DMS153 (cell line): ENCODE results near the gene ERCC6L2.

Experiments used
- DNase-seq: peaks from one replicate; lab custom pipeline; 2025; lab: John Stamatoyannopoulos, UW

The ERCC6L2 gene

DNA sequence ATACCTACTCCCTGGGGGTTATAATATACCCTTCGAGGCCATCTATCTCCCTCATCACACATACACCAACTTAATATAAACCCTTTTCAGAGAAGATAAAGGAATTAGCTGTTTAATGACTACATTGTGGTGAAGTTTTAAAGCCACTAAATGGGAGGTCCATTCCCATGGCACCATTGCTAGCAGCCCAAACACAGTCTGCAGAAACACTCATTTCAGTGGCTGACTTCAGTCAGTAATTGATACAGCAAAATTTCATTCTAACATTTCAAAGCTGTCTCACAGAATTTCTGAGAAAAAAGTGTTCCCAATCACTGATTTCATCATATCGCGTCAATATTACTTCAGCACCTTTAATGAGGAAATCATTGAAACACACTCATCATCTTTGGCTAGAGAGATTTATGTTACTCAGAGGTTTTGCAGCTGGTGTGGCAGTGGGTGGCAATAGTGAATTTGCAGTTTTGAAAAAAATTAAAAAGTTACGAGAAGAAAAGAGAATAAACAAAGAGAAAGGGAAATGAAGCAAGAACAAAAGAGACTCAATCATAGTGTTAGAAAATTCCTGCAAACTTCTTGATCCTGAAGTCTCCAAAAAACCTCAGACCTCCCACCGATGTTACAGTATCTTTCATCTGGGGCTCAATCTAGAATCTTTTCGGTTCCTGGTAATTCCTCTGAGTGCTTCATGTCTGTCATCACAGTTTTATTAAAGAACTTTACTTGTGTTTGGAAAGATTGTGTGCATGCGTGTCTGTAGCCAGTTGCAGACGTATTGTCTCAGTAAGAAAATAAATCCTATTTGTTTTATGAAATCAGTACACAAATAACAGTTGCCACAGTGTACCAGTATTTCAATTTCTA, 105.0 kb downstream of the ERCC6L2 start:
- no peak for DNase-seq

DNA sequence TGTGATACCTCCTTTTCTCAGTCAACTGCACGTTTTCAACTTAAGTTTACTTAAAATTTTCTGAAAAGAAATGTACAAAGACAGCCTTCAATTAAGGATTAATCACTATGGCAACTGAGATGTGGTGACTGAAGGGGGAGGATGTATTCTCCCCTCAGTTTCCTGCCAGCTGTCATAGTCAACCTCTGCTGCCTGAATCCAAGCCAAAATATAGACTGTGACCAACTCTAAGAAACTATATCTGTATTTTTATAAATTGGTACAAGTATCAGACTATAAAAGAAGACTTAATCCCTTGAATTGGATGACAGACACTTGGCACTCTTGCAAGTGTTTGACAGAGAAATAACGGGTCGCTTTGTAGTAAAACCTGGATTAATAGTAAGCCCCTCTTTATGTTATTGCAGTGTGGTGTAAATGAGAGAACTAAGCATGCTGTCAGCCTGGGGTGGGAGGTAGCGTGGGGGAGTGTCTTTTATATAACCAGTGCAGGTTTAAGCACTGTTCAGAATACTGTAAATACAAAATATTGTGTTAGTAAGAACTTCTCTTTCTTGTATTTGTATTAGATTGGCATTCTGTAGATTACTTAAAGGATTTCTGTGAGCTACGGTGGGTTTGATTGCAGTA, 106.4 kb downstream of the ERCC6L2 start:
- DNase-seq, result no peak

DNA sequence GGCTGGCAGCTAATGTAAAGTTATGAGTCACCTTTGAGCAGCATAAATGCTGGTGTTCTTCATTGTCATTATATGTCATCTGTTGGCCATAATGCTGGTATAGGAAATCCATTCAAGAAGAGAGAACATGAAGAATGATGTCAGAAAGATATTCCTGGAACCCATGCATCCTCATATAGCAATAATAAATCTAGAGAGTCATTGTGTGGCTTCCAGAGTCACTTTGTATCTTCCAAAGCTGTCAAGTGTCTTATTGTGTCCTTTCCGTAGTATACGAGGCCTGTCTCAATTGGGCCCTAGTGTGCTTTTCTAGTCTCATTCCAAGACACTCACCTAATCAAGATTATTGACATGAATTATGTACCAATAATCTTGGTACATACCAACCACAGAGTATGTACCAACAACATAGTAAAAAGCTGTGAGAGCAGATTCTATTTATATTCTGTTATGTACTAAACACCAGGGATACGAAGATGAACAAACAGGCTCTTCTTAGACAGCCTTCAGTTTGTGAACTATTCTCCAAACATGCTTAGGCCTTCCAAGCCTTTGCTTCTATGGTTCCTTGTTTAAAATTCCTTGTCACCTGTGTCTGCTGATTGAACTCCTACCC, 110.1 kb downstream of the ERCC6L2 start:
- no peak for DNase-seq

DNA sequence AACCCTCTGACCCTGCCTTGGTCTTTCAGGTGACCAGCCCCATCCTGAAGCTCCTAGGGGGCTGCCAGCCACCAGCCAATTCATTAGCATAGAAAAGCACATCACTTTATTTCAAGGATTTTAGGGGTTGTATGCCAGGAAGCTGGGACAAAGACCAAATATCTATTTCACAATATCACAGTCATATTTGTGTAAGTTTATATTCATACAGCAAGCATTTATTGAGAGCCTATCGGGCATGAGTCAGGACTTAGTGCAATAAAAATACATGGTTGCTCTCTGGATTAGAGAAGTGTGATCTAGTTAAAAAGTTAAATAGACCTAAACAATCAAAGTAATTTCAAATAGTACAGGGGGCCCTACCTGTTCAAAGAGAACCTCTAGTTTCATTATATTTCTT, 113.8 kb downstream of the ERCC6L2 start:
- DNase-seq, result no peak

DNA sequence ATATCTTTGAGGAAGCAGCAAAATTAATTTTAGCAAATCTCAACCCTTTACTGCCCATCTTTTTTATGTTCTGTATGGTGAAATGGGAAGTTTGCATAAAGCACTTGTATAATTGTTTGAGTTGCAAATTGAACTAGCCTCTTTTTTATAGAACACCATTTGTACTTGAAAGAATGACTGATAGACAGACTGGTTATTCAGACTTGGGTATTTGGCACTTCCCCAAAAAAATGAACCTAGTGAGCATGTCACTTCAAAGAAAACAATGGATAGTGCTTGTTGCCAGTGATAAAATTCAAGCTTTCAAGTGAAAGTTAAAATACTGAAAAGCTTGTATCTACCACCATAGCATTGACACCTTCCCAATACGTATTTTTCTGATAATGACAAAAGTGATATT, 115.8 kb downstream of the ERCC6L2 start:
- DNase-seq, result no peak

DNA sequence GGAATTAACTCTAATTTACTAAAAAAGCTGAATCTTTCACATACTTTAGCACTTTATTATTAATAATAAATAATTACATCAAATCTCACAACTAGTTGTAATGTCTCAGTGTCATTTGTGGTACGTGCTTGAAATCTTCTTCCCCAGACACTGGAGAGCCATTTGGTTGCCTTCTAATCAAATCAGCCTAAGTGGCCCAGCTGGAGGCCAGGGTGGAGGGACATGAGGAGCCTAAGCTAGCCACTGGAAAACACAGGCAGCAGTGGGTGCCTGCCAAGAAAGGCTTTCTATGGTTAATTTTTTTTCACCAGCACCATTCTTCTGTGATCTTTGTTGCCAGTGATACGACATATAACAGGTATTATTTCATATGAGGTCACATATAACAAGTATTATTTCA, 117.0 kb downstream of the ERCC6L2 start:
- no peak for DNase-seq

DNA sequence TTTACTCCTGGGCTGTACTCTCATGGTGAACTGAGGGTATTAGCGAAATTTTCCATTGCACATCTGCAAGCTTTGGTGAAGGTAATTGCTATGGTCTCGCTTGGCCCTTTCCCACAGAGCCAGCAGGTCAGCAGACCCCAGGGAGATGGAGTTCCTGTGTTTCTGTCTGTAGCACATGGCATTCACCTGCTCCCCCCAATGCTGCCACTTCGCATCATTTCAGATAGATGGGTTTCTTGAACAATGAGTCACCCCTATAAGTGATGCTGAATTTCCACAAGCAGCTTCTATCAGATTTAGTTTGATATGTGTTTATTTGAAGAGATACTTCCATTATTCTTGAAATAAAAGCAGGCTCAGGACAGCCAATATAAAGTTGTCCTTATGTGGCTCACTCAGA, 117.8 kb downstream of the ERCC6L2 start:
- no peak for DNase-seq

DNA sequence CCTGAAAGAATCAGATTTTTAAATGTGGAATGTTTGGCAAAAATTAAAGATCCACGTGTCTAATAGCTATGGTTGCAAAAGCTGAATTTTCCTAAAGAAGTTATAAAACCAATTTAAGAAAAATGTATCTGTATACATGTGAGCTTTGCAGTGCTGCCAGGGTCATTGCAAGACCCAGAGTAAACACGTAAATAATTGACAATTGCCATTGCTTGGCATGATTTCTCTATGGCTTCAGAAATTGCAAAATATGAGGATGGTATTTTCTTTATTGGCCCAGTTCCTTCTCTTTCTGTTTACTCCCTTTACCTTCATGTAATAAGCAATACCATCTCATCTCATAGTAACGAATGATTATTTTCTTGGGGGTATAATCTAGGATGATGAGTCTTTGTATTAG, 123.9 kb downstream of the ERCC6L2 start:
- DNase-seq, result no peak

DNA sequence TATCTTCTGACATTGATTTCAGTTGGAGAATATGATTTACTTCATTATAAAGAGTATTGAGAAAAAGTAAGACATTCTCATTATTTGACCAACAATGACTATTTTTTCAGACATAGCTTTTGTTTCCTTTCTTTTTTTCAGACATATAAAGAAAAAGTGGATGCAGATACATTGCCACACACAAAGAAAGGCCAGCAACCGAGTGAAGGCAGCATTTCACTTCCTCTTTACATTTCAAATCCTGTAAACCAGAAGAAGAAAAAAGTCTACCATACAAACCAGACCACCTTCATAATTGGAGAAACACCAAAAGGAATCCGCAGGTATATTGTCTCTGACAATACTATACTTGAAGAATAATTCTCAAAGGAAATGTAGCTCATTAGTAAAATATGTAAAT, 128.9 kb downstream of the ERCC6L2 start:
- no peak for DNase-seq

DNA sequence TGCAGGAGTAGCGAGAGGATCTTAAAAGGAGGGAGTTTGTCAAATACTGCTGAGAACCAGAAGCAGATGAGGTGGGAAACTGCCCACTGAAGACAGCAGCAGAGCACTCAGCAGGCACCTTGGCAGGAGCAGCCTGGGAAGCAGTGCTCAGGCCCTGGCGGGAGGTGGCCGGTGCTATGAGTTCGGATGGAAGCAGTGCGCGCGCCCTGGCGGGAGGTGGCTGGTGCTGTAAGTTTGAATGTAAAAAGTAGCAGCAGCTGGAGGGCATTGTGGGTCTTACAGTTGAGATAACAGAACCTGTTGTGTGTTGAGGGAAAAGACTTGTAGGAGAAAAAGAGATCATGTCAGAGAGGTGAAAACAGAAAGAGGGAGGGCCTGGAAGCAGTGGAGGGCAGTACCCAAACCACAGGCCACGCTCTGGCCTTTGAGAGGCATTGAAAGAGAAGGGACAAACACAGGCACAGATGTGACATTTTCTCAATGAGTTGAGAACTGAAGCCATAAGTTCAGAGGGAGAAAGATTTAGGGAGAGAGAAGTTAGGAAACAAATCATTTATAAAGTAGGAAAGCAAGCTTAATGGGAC, 130.9 kb downstream of the ERCC6L2 start:
- no peak for DNase-seq

DNA sequence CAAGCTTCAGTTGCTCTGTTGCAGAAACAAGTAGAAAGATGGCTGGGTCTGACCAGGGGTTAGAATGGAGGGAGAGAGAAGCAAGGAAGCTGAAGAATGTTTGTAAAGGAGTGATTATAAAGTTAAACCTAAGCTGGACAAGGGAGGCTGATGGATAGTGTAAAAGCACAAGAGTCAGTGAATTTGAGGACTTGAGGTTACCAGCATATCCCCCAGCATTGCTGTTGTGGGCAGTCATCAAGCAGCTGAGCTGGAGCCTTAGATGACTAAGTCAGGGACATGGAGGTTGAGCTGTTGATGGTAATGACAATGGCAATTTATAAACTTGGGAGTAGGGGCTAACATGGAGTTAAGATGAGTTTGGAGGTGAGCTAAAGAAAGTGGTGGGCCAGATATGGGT, 131.5 kb downstream of the ERCC6L2 start:
- DNase-seq, result no peak

DNA sequence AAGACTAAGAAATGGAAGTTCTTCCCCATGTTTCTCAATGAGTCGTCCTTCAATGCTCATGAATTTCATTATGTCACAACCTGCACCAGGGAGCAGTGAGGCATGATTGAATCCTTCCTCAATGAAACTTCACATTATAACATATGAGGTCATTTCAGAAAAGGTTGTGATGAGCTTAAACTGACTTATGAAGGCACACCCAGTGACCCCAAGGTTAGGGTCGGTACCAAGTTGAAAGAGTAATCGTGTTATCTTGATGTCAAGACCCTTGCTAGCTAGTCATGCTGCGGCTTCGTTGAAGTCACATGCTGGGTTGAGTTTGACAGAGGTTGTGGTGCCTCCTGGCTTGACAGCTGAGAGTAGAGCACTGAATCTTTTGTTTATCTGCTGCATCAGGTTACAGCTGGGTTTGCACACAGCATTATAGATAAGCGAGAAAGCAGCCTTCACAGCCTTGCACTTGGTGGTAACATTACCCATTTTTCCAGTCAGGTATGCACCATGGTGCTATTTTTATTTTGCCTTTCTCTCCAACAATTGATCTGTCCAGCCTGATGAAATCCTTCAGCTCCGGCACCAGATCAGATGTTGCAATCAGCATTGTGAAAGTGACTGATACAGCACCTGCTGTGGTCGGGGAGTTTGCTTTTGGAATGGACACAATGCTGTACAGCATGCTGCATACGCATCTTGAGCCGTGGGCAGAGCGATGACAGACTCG, 133.2 kb downstream of the ERCC6L2 start:
- DNase-seq, result no peak

DNA sequence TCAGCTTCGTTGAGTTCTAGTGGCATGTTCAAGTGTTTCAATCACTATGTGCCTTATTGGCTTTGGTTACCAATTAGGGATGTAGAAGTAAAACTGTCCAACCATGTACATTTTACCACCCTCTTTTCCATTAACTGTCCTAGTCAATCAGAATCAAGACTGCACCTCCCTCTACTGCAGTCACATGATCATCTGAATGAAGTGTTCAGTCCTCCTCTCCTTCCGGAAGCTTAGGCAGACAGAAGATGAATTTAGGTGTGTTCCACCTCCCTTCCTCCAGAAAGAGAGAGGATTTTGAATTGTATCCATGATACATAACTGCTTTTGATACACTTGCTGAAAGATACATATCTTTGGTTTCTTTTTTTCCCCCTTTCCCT, 133.7 kb downstream of the ERCC6L2 start:
- DNase-seq, result no peak

DNA sequence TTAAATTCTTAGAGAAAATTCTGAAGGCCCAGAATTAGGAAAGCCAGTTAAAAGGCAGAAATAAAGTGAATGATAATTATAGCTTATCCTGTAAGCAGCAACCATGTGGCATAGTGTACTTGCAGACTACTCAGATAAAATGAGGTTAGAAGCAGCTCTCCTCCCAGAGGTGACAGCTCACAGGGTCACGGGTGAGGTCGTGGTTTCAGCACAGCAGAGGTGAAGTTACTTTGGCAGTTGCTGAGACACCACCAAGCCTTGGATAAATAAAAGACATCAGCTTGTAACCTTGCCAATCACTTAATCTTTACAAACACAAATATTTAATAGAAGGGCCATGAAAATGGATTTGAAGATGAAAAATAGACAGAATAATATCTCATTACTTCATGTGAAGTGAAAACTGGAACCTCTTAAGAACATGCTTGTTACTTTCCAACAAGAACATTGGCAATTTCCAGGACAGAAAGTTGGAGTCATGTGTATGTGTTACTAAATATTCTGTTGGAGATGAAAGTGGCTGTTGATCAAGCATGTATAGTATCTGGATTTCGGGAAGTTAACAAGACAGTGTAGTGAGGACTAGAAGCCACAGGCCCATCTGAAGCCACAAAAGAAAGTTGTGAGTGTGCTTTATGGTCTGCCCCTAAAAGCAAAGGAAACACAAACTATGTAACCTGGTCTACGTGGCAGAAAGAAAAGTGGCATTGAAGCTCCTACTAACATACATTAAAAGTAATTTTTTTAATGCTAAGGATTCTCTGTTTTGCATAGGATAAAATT, 134.4 kb downstream of the ERCC6L2 start:
- DNase-seq, result no peak

DNA sequence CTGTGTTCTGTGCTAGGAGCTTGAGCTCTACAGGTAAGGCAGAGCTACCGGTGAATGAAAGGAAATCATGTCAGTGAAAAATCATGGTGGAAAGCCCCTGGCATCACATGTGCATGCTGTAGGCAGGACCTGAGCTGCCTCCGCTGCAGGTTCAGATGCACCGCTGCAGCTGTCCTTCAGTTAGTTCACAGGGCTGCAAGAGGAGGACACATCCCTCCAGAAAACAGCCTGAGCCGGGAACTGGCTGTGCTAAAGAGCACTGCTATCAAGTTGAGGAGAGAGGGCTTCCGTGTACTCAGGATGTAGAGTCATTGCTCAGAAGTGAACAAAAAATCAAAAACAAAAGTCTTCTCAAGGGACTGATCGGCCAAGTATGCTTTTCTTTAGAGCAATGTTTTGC, 138.6 kb downstream of the ERCC6L2 start:
- no peak for DNase-seq

DNA sequence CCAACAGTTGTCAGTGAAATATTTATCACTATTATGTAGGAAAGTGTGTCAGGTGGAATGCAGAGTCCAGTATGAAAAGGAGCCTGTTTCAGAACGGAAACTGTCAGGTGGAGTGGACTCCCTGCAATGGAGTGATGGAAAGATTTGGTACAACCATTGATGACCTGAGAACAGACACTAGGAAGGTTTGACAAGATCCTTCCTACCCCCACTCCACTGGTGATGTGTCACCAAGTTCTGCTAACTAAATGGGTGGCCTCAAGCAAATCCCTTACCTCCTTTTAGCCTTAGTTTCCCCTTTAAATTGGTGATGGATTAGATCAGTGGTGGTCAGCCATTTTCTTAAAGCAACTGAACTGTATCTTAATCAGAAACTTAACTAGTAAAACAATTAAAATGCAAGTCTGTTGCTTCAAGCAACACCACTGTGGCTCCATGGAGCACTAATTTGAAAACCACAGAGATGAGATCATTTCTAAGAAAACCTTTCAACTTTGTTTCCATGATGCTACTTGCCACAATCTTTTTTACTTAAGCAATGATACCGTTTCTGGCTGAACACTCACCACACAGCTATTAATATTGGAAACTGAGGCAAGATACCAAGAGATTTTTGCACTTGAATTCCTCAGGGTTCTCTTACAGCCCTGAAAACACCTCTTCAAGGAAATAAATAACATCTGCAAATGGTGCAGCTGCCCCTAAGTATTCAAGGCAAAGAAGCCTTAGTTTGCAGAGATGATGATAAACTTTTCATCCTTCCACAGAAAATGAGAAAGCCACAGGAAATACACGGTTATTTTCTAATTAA, 140.6 kb downstream of the ERCC6L2 start:
- no peak for DNase-seq
